K562 (cell line): ENCODE data around the gene RNF20. TPM values are rescaled to one million over a fixed set of nuclear protein-coding genes. Genes with fewer than 3 reads are reported as not detected.

Experiments
- BRD9 ChIP-seq: fragments of 450-650 bp; IDR thresholded peaks from 2 replicates; pipeline ENCODE4 v1.6.1; 2018; ENCODE audit warnings: low read depth; ENCODE audit not compliant: partially characterized antibody
- CTBP1 ChIP-seq: fragments of 450-650 bp; IDR thresholded peaks from 2 replicates; pipeline ENCODE4 v1.6.1; 2016; ENCODE audit warnings: borderline replicate concordance
- MBD1 ChIP-seq: fragments of 250-450 bp; sonication (Bioruptor Pico); IDR thresholded peaks from 2 replicates; pipeline ENCODE4 v1.8.0; 2022; ENCODE audit warnings: inconsistent platforms
- MYBL2 ChIP-seq, 2 experiments: fragments of 450-650 bp in 1 of 2; sonication (generic) in 1 of 2; formaldehyde crosslinking in 1 of 2; IDR thresholded peaks; 2 replicates each; pipeline versions ENCODE4 v1.6.1 to v1.8.1; 2017 to 2022; ENCODE audit warnings: borderline replicate concordance in 1 of 2, inconsistent platforms in 1 of 2, low read depth in 1 of 2, mild to moderate bottlenecking in 1 of 2, missing genetic modification reagents in 1 of 2, moderate library complexity in 1 of 2
- POLR3A ChIP-seq: IDR thresholded peaks from 2 replicates; pipeline ENCODE4 v1.6.1; 2011; ENCODE audit warnings: borderline replicate concordance, mild to moderate bottlenecking, moderate library complexity; ENCODE audit not compliant: insufficient read length, insufficient read depth; ENCODE audit errors: extremely low read depth
- TBL1XR1 ChIP-seq, 2 experiments: IDR thresholded peaks; 2 replicates each; pipeline ENCODE4 v1.6.1; 2012; ENCODE audit warnings: improper control_type of control experiment in 2 of 2, low read length in 2 of 2, mild to moderate bottlenecking in 1 of 2
- ZNF766 ChIP-seq: fragments of 200-800 bp; sonication (Bioruptor generic); conservative IDR thresholded peaks from 2 replicates; pipeline ENCODE4 v1.6.1; 2016; ENCODE audit warnings: missing genetic modification characterization, missing compliant biosample characterization
- ZNF780A ChIP-seq: fragments of 250-450 bp; sonication (Bioruptor Pico); IDR thresholded peaks from 2 replicates; pipeline ENCODE4 v1.5.0; 2021; ENCODE audit warnings: mild to moderate bottlenecking
- polyA plus RNA-seq, 8 experiments: library from polyadenylated mRNA; depleted of rRNA in 4 of 8; stranded (reverse) in 5 of 8; unstranded in 3 of 8; fragments of >200 nt; fragmentation: Nextera tagmentation in 2 of 8; fragmentation: Illumina TruSeq in 1 of 8; extraction: Ambion mirVana in 2 of 8; extraction: Trizol in 1 of 8; gene quantifications; 2 replicates each; pipeline versions ENCODE4 v1.2.1 to v1.2.3, GENCODE V29; 2011 to 2014; ENCODE audit warnings: inconsistent platforms in 1 of 8, missing spikeins in 1 of 8
- total RNA-seq, 7 experiments: library from RNA; depleted of rRNA in 6 of 7; stranded (reverse); fragments of >200 nt in 6 of 7; fragmentation: Illumina TruSeq in 2 of 7; extraction: Trizol in 2 of 7; gene quantifications; 2 replicates each; pipeline versions ENCODE4 v1.2.1 to v1.2.3, GENCODE V29; 2011 to 2021; ENCODE audit warnings: low replicate concordance in 1 of 7
- TF ChIP-seq, protein P1 (sequence below), 2 experiments: IDR thresholded peaks; 2 replicates each; pipeline ENCODE4 v1.6.1; 2012; ENCODE audit warnings: improper control_type of control experiment in 2 of 2, low read depth in 2 of 2, low read length in 2 of 2, borderline replicate concordance in 1 of 2
- TF ChIP-seq, protein P2 (sequence below): fragments of 450-650 bp; IDR thresholded peaks from 2 replicates; pipeline ENCODE4 v1.7.1; 2018; ENCODE audit warnings: mild to moderate bottlenecking, low read depth; ENCODE audit not compliant: partially characterized antibody
- TF ChIP-seq, protein P3 (sequence below): sonication (generic); formaldehyde crosslinking; IDR thresholded peaks from 2 replicates; pipeline ENCODE4 v1.8.0; 2022; ENCODE audit warnings: mild to moderate bottlenecking, missing genetic modification reagents

Gene RNF20
- total and polyA plus RNA-seq, 9 of the 15 experiments (the other 6 are each of a cell fraction or from before 2014, with no cell fraction given), result 5.5 to 25.0 (median 22.1) TPM

- TF ChIP-seq, protein P1, sequence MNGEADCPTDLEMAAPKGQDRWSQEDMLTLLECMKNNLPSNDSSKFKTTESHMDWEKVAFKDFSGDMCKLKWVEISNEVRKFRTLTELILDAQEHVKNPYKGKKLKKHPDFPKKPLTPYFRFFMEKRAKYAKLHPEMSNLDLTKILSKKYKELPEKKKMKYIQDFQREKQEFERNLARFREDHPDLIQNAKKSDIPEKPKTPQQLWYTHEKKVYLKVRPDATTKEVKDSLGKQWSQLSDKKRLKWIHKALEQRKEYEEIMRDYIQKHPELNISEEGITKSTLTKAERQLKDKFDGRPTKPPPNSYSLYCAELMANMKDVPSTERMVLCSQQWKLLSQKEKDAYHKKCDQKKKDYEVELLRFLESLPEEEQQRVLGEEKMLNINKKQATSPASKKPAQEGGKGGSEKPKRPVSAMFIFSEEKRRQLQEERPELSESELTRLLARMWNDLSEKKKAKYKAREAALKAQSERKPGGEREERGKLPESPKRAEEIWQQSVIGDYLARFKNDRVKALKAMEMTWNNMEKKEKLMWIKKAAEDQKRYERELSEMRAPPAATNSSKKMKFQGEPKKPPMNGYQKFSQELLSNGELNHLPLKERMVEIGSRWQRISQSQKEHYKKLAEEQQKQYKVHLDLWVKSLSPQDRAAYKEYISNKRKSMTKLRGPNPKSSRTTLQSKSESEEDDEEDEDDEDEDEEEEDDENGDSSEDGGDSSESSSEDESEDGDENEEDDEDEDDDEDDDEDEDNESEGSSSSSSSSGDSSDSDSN (IDR thresholded peaks at IDR 0.05; ENCODE audit: borderline replicate concordance in 1 of 2, low read depth in 2 of 2, low read length in 2 of 2), result no peak
- TF ChIP-seq, protein P2, sequence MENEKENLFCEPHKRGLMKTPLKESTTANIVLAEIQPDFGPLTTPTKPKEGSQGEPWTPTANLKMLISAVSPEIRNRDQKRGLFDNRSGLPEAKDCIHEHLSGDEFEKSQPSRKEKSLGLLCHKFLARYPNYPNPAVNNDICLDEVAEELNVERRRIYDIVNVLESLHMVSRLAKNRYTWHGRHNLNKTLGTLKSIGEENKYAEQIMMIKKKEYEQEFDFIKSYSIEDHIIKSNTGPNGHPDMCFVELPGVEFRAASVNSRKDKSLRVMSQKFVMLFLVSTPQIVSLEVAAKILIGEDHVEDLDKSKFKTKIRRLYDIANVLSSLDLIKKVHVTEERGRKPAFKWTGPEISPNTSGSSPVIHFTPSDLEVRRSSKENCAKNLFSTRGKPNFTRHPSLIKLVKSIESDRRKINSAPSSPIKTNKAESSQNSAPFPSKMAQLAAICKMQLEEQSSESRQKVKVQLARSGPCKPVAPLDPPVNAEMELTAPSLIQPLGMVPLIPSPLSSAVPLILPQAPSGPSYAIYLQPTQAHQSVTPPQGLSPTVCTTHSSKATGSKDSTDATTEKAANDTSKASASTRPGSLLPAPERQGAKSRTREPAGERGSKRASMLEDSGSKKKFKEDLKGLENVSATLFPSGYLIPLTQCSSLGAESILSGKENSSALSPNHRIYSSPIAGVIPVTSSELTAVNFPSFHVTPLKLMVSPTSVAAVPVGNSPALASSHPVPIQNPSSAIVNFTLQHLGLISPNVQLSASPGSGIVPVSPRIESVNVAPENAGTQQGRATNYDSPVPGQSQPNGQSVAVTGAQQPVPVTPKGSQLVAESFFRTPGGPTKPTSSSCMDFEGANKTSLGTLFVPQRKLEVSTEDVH, result no peak
- TF ChIP-seq, protein P3, sequence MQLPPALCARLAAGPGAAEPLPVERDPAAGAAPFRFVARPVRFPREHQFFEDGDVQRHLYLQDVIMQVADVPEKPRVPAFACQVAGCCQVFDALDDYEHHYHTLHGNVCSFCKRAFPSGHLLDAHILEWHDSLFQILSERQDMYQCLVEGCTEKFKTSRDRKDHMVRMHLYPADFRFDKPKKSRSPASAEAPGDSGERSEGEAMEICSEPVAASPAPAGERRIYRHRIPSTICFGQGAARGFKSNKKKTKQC (CRISPR knock-in tag), result no peak
- TF ChIP-seq ZNF766 (CRISPR knock-in tag), result no peak
- no peak for TF ChIP-seq ZNF780A (CRISPR knock-in tag)
- no peak for TF ChIP-seq CTBP1
- no peak for TF ChIP-seq BRD9
- TF ChIP-seq MYBL2 (IDR thresholded peaks at IDR 0.05; ENCODE audit: low read depth), result no peak
- no peak for TF ChIP-seq MYBL2 (CRISPR knock-in tag; IDR thresholded peaks at IDR 0.05; ENCODE audit: borderline replicate concordance)
- TF ChIP-seq MBD1 (CRISPR knock-in tag), result no peak
- TF ChIP-seq TBL1XR1 (IDR thresholded peaks at IDR 0.05; ENCODE audit: low read length in 2 of 2), result no peak
- TF ChIP-seq POLR3A, result no peak
Observed at GRCh38 chr9:101604296-101604695, 70.6 kb downstream of the RNF20 start (continued).
